Adrenal gland (tissue), 12 donors: Measurements from ENCODE around the gene EPHB2. TPM values are rescaled to one million over a fixed set of nuclear protein-coding genes. Genes with fewer than 3 reads are reported as not detected.

Experiments used
- DNase-seq, 7 donors: peaks; one replicate each; pipeline ENCODE4 v3.0.0-alpha.2; 2019 to 2020
- H3K27ac ChIP-seq, 5 donors: fragments of 200-600 bp; sonication (generic) in 4 of 5; 1 replicate in 3 of 5; 2 replicates in 2 of 5; pipeline versions ENCODE4 v1.5.1 to v1.8.0; 2016 to 2020; ENCODE audit warnings: mild to moderate bottlenecking in 1 of 5
- H3K27me3 ChIP-seq: fragments of 200-600 bp; 2 replicates; pipeline ENCODE4 v1.8.0; 2021
- H3K36me3 ChIP-seq, 2 donors: fragments of 200-600 bp; replicated peaks in 1 of 2; 1 replicate in 1 of 2; 2 replicates in 1 of 2; pipeline versions ENCODE4 v1.5.1 to v1.8.0; 2018 to 2022
- H3K4me1 ChIP-seq, 2 donors: fragments of 200-600 bp; replicated peaks in 1 of 2; 1 replicate in 1 of 2; 2 replicates in 1 of 2; pipeline versions ENCODE4 v1.5.1 to v1.8.0; 2018 to 2021
- H3K4me3 ChIP-seq, 4 donors: fragments of 200-600 bp; sonication (generic) in 3 of 4; one replicate each; pipeline ENCODE4 v1.5.1; 2016 to 2018
- H3K9me3 ChIP-seq, 3 donors: fragments of 200-600 bp; sonication (generic) in 1 of 3; replicated peaks in 1 of 3; 1 replicate in 2 of 3; 2 replicates in 1 of 3; pipeline versions ENCODE4 v1.5.1 to v1.8.0; 2016 to 2021
- POLR2A ChIP-seq, 2 donors: fragments of 450-650 bp; IDR thresholded peaks; one replicate each; pipeline ENCODE4 v1.6.1; 2017; ENCODE audit warnings: antibody characterized with exemption in 2 of 2, mild to moderate bottlenecking in 2 of 2, moderate library complexity in 1 of 2
- whole genome bisulfite sequencing, 4 donors: extraction: QIAGEN DNeasy Blood & Tissue Kit in 2 of 4; methylation state at CpG; one replicate each; pipeline versions ENCODE4 v1.1.5 to v1.1.7; 2013 to 2017; 5-methylcytosine and 5-hydroxymethylcytosine counted together
- intact Hi-C, 2 donors: fragments of 100-400 bp; cut with DNase I; formaldehyde crosslinking; loops; one replicate each; pipeline versions ENCODE4 v1.14.1 to v1.15.0; 2022 to 2023
- polyA plus RNA-seq, 3 donors: library from polyadenylated mRNA; stranded (reverse); fragments of 200-250 nt in 2 of 3; fragments of 350-450 nt in 1 of 3; fragmentation: Illumina TruSeq in 1 of 3; extraction: RNeasy Lipid Tissue Mini Kit (QIAGEN cat#74804) in 1 of 3; gene quantifications; one replicate each; pipeline ENCODE4 v1.2.3, GENCODE V29; 2013 to 2014
- total RNA-seq, 9 donors: library from RNA; depleted of rRNA in 4 of 9; stranded (reverse); fragments of >200 nt in 4 of 9; fragments of 120-200 nt in 1 of 9; fragmentation: NEBNext Ultra II Directional in 1 of 9; extraction: Animal tissue kit (Norgen Biotek cat#: 25700) in 1 of 9; gene quantifications; one replicate each; pipeline versions ENCODE4 v1.1.0 to v1.2.4, GENCODE V29; 2013 to 2023
- TF ChIP-seq, protein P1 (sequence below), 6 experiments: fragments of 450-650 bp in 4 of 6; fragments of 200-600 bp in 2 of 6; sonication (generic) in 1 of 6; IDR thresholded peaks; 1 replicate in 5 of 6; 2 replicates in 1 of 6; pipeline versions ENCODE4 v1.5.1 to v1.8.0; 2016 to 2021; ENCODE audit warnings: antibody characterized with exemption in 6 of 6, mild to moderate bottlenecking in 2 of 6, moderate library complexity in 1 of 6
- donor health status: healthy with polysubstance abuse.
- donor health status: Bipolar disorder and iron deficiency.
- donor health status: DM: yes; HTN: yes; CAD: no.
- donor health status: DM: no; HTN: no; CAD: no.
- donor health status: DM: no; HTN: no; CAD: no.
- donor health status: DM: yes; HTN: yes; CAD: no.

The EPHB2 gene
- total and polyA plus RNA-seq, 12 donors: 0.67 to 10.3 (median 3.1) TPM

DNA sequence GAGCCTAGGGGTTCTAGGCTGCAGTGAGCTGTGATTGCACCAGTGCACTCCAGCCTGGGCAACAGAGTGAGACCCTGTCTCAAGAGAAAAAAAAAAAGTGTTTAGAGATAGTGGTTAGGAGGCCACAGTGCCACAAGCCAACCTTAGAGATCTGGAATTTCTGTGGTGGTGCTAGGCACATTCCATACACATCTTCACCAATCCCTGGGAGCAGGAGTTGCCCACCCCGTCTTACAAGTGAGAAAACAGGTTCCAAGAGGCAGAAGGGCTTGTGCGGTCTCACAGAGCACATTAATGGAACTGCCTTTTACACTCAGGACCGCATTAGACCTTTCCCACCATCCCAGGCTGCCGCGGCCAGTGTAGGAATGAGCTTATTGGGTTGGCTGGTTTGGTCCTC is 93.2 kb downstream of the EPHB2 start:
- Histone ChIP-seq H3K27me3 (no peaks in the 10 kb centered on the region), H3K9me3 (no peaks in the 10 kb centered on the region), H3K4me1 (peaks cover 0 to 9% of the 10 kb centered on the region in 2 donors), H3K4me3 (no peak overlapping the region), H3K36me3 (no peaks in the 10 kb centered on the region), H3K27ac (no peak overlapping the region)
- WGBS, 4 donors: 90 to 98% (median 92%) methylated on average over 5 of the region's 5 CpGs
- no peak for TF ChIP-seq POLR2A (IDR thresholded peaks at IDR 0.05)
- TF ChIP-seq, protein P1, sequence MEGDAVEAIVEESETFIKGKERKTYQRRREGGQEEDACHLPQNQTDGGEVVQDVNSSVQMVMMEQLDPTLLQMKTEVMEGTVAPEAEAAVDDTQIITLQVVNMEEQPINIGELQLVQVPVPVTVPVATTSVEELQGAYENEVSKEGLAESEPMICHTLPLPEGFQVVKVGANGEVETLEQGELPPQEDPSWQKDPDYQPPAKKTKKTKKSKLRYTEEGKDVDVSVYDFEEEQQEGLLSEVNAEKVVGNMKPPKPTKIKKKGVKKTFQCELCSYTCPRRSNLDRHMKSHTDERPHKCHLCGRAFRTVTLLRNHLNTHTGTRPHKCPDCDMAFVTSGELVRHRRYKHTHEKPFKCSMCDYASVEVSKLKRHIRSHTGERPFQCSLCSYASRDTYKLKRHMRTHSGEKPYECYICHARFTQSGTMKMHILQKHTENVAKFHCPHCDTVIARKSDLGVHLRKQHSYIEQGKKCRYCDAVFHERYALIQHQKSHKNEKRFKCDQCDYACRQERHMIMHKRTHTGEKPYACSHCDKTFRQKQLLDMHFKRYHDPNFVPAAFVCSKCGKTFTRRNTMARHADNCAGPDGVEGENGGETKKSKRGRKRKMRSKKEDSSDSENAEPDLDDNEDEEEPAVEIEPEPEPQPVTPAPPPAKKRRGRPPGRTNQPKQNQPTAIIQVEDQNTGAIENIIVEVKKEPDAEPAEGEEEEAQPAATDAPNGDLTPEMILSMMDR (IDR thresholded peaks at IDR 0.05): no peak
- intact Hi-C loops: no loop called here
- no peak for DNase-seq

DNA sequence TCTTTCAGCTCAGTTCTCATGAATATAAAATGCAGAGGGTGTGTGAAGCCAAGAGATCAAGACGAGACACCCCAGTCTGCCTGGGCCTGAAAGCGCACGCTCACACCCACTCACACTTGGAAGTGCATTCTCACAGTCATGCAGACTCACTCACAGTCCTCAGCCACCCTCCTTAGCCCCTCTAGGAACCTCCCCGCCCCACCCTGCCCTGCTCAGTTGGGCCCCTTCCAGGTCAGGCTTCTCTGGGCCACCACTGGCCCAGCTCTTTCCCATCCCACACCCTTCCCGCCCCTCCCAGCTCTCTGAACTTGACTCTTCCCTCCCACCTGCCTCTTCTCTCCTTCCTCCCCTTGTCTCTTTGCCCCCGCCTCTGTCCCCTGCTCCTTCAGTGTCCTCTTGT is 93.8 kb downstream of the EPHB2 start:
- DNase-seq: no peak
- 60 to 73% (median 68%) methylated on average over 2 to 6 of the region's 6 CpGs for WGBS, 4 donors
- H3K27ac ChIP-seq: no peak overlapping the region
- H3K27me3 ChIP-seq: no peaks in the 10 kb centered on the region
- H3K36me3 ChIP-seq: no peaks in the 10 kb centered on the region
- no peak overlapping the region for H3K4me3 ChIP-seq
- peaks cover 4 to 14% of the 10 kb centered on the region in 2 donors for H3K4me1 ChIP-seq
- no peaks in the 10 kb centered on the region for H3K9me3 ChIP-seq
- intact Hi-C loops: no loop called here
- TF ChIP-seq, protein P1 (IDR thresholded peaks at IDR 0.05): no peak
- TF ChIP-seq POLR2A (IDR thresholded peaks at IDR 0.05): no peak

- Histone ChIP-seq H3K4me3 (no peak overlapping the region), H3K36me3 (no peaks in the 10 kb centered on the region), H3K4me1 (peaks cover 4 to 16% of the 10 kb centered on the region in 2 donors), H3K9me3 (no peaks in the 10 kb centered on the region), H3K27me3 (no peaks in the 10 kb centered on the region), H3K27ac (no peak overlapping the region)
- WGBS, 4 donors: 74 to 86% (median 80%) methylated on average over 7 of the region's 7 CpGs
- intact Hi-C loops: no loop called here
- TF ChIP-seq, protein P1 (IDR thresholded peaks at IDR 0.05): no peak
- TF ChIP-seq POLR2A (IDR thresholded peaks at IDR 0.05): no peak
- no peak for DNase-seq
Observed at GRCh38 chr1:22804969-22805671, 94.5 kb downstream of the EPHB2 start.

GRCh38 chr1:22805672-22806038 is 95.0 kb downstream of the EPHB2 start:
- TF ChIP-seq POLR2A (IDR thresholded peaks at IDR 0.05): no peak
- TF ChIP-seq, protein P1 (IDR thresholded peaks at IDR 0.05): no peak
- no peak overlapping the region for H3K27ac ChIP-seq
- no peak overlapping the region for H3K4me3 ChIP-seq
- no peaks in the 10 kb centered on the region for H3K27me3 ChIP-seq
- no peak for DNase-seq
- intact Hi-C loops: no loop called here
- 83 to 88% (median 85%) methylated on average over 4 of the region's 4 CpGs for WGBS, 4 donors
- no peaks in the 10 kb centered on the region for H3K9me3 ChIP-seq
- no peaks in the 10 kb centered on the region for H3K36me3 ChIP-seq
- peaks cover 4 to 16% of the 10 kb centered on the region in 2 donors for H3K4me1 ChIP-seq
